Sigmoid colon (tissue), 4 donors: ENCODE measurements around the gene GABRB1.

Source experiments
- CTCF ChIP-seq, 4 experiments: fragments of 450-650 bp in 3 of 4; fragments of 200-600 bp in 1 of 4; IDR thresholded peaks; one replicate each; pipeline ENCODE4 v1.5.1; 2016 to 2019; ENCODE audit warnings: antibody characterized with exemption in 4 of 4, mild to moderate bottlenecking in 3 of 4, moderate library complexity in 2 of 4
- EP300 ChIP-seq, 4 donors: sonication (generic); formaldehyde crosslinking; IDR thresholded peaks; one replicate each; pipeline ENCODE4 v1.6.1; 2017; ENCODE audit warnings: antibody characterized with exemption in 4 of 4
- POLR2A ChIP-seq, 2 donors: fragments of 450-650 bp; IDR thresholded peaks; one replicate each; pipeline ENCODE4 v1.6.1; 2016; ENCODE audit warnings: antibody characterized with exemption in 2 of 2, mild to moderate bottlenecking in 2 of 2, moderate library complexity in 2 of 2

- TF ChIP-seq CTCF (IDR thresholded peaks at IDR 0.05) (no peak), POLR2A (IDR thresholded peaks at IDR 0.05) (no peak), EP300 (IDR thresholded peaks at IDR 0.05) (no peak)
Observed at GRCh38 chr4:47154816-47155370, 123.5 kb downstream of the GABRB1 start.
